ENCODE data around the gene RNU5D-1. TPM values are rescaled to one million over a fixed set of nuclear protein-coding genes. Genes with fewer than 3 reads are reported as not detected.

RNU5D-1 gene
- total and polyA plus RNA-seq, 10 of the 15 experiments (the other 5 are each of a cell fraction or from before 2014, with no cell fraction given), result not detected

GRCh38 chr1:44694863-44695478, 36.0 kb downstream of the RNU5D-1 start (continued):
- TF ChIP-seq, protein P1, sequence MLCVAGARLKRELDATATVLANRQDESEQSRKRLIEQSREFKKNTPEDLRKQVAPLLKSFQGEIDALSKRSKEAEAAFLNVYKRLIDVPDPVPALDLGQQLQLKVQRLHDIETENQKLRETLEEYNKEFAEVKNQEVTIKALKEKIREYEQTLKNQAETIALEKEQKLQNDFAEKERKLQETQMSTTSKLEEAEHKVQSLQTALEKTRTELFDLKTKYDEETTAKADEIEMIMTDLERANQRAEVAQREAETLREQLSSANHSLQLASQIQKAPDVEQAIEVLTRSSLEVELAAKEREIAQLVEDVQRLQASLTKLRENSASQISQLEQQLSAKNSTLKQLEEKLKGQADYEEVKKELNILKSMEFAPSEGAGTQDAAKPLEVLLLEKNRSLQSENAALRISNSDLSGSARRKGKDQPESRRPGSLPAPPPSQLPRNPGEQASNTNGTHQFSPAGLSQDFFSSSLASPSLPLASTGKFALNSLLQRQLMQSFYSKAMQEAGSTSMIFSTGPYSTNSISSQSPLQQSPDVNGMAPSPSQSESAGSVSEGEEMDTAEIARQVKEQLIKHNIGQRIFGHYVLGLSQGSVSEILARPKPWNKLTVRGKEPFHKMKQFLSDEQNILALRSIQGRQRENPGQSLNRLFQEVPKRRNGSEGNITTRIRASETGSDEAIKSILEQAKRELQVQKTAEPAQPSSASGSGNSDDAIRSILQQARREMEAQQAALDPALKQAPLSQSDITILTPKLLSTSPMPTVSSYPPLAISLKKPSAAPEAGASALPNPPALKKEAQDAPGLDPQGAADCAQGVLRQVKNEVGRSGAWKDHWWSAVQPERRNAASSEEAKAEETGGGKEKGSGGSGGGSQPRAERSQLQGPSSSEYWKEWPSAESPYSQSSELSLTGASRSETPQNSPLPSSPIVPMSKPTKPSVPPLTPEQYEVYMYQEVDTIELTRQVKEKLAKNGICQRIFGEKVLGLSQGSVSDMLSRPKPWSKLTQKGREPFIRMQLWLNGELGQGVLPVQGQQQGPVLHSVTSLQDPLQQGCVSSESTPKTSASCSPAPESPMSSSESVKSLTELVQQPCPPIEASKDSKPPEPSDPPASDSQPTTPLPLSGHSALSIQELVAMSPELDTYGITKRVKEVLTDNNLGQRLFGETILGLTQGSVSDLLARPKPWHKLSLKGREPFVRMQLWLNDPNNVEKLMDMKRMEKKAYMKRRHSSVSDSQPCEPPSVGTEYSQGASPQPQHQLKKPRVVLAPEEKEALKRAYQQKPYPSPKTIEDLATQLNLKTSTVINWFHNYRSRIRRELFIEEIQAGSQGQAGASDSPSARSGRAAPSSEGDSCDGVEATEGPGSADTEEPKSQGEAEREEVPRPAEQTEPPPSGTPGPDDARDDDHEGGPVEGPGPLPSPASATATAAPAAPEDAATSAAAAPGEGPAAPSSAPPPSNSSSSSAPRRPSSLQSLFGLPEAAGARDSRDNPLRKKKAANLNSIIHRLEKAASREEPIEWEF (IDR thresholded peaks at IDR 0.05; ENCODE audit: insufficient replicate concordance, low read depth, low read length), result no peak
- TF ChIP-seq NR2C1 (IDR thresholded peaks at IDR 0.05) (no peak), CHD4 (IDR thresholded peaks at IDR 0.05) (no peak), FOXM1 (IDR thresholded peaks at IDR 0.05; ENCODE audit: low read depth, low read length) (no peak), IRF4 (IDR thresholded peaks at IDR 0.05; ENCODE audit: low read depth, low read length) (no peak), SIX5 (IDR thresholded peaks at IDR 0.05; ENCODE audit: low read depth, low read length, severe bottlenecking) (no peak), KDM1A (IDR thresholded peaks at IDR 0.05; ENCODE audit: borderline replicate concordance) (no peak), MXI1 (IDR thresholded peaks at IDR 0.05; ENCODE audit: low read depth, low read length) (no peak), ZNF24 (IDR thresholded peaks at IDR 0.05) (no peak), KAT2A (conservative IDR thresholded peaks at IDR 0.05; ENCODE audit: control insufficient read depth, low read depth, low read length) (no peak), FOS (IDR thresholded peaks at IDR 0.05; ENCODE audit: borderline replicate concordance, extremely low read depth, insufficient read length) (no peak), SUPT20H (IDR thresholded peaks at IDR 0.05; ENCODE audit: borderline replicate concordance, control insufficient read depth, low read depth, low read length) (no peak), CEBPZ (IDR thresholded peaks at IDR 0.05; ENCODE audit: low read depth, low read length) (no peak), SREBF2 (IDR thresholded peaks at IDR 0.05; ENCODE audit: low read length) (no peak), ZSCAN29 (IDR thresholded peaks at IDR 0.05) (no peak), PAX5 (IDR thresholded peaks at IDR 0.05; ENCODE audit: borderline replicate concordance, low read depth, low read length) (peak; percentile 90), SUZ12 (IDR thresholded peaks at IDR 0.05; ENCODE audit: unreplicated experiment) (no peak), ZNF384 (IDR thresholded peaks at IDR 0.05; ENCODE audit: borderline replicate concordance, low read depth, low read length) (no peak), CBX3 (IDR thresholded peaks at IDR 0.05; ENCODE audit: borderline replicate concordance, low read depth) (no peak)
- TF ChIP-seq, protein P2, sequence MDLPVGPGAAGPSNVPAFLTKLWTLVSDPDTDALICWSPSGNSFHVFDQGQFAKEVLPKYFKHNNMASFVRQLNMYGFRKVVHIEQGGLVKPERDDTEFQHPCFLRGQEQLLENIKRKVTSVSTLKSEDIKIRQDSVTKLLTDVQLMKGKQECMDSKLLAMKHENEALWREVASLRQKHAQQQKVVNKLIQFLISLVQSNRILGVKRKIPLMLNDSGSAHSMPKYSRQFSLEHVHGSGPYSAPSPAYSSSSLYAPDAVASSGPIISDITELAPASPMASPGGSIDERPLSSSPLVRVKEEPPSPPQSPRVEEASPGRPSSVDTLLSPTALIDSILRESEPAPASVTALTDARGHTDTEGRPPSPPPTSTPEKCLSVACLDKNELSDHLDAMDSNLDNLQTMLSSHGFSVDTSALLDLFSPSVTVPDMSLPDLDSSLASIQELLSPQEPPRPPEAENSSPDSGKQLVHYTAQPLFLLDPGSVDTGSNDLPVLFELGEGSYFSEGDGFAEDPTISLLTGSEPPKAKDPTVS (IDR thresholded peaks at IDR 0.05; ENCODE audit: low read depth, low read length), result no peak
